Subcutaneous adipose tissue (tissue), 4 donors: ENCODE results near the gene PCMT1. TPM values are rescaled to one million over a fixed set of nuclear protein-coding genes. Genes with fewer than 3 reads are reported as not detected.

Source experiments
- CTCF ChIP-seq: fragments of 450-650 bp; IDR thresholded peaks from one replicate; pipeline ENCODE4 v1.5.1; 2016; ENCODE audit warnings: low read depth, mild to moderate bottlenecking, control low read depth, antibody characterized with exemption, moderate library complexity
- total RNA-seq, 4 donors: library from RNA; depleted of rRNA; stranded (reverse); fragments of >200 nt; gene quantifications; one replicate each; pipeline ENCODE4 v1.1.0, GENCODE V29; 2016

Gene PCMT1
- total RNA-seq, 4 donors from 2014 or later = 76.1 to 128 (median 101) TPM

- TF ChIP-seq CTCF = no peak
Measured at GRCh38 chr6:149755300-149756260, 6.0 kb downstream of the PCMT1 start.

GRCh38 chr6:149756261-149756636 lies 6.7 kb downstream of the PCMT1 start:
- no peak for TF ChIP-seq CTCF

GRCh38 chr6:149761438-149761837 lies 11.9 kb downstream of the PCMT1 start:
- no peak for TF ChIP-seq CTCF

GRCh38 chr6:149763866-149764265 lies 14.3 kb downstream of the PCMT1 start:
- TF ChIP-seq CTCF = no peak

- no peak for TF ChIP-seq CTCF
Measured at GRCh38 chr6:149766156-149766769, 16.7 kb downstream of the PCMT1 start.

GRCh38 chr6:149769676-149770075 lies 20.1 kb downstream of the PCMT1 start:
- TF ChIP-seq CTCF = no peak

- no peak for TF ChIP-seq CTCF
Measured at GRCh38 chr6:149771185-149771584, 21.6 kb downstream of the PCMT1 start.
